HepG2 (cell line): ENCODE results near the gene CKS2. TPM values are rescaled to one million over a fixed set of nuclear protein-coding genes. Genes with fewer than 3 reads are reported as not detected.

Experiments
- JUN ChIP-seq: sonication (generic); formaldehyde crosslinking; IDR thresholded peaks from 2 replicates; pipeline ENCODE4 v1.4.0; 2020; ENCODE audit warnings: mild to moderate bottlenecking, missing genetic modification reagents
- TRIM24 ChIP-seq: sonication (generic); formaldehyde crosslinking; IDR thresholded peaks from 2 replicates; pipeline ENCODE4 v1.8.0; 2022; ENCODE audit warnings: mild to moderate bottlenecking, missing genetic modification reagents
- ZFX ChIP-seq: sonication (generic); formaldehyde crosslinking; IDR thresholded peaks from 2 replicates; pipeline ENCODE4 v1.4.0; 2020; ENCODE audit warnings: mild to moderate bottlenecking, low read depth, missing genetic modification reagents, moderate library complexity
- ZNF572 ChIP-seq: sonication (generic); formaldehyde crosslinking; IDR thresholded peaks from 2 replicates; pipeline ENCODE4 v1.5.1; 2020; ENCODE audit warnings: mild to moderate bottlenecking, missing genetic modification reagents
- ZNF891 ChIP-seq: sonication (generic); formaldehyde crosslinking; IDR thresholded peaks from 2 replicates; pipeline ENCODE4 v1.5.0; 2020; ENCODE audit warnings: mild to moderate bottlenecking, missing genetic modification reagents
- polyA plus RNA-seq, 8 experiments: library from polyadenylated mRNA; depleted of rRNA in 3 of 8; stranded (reverse) in 7 of 8; unstranded in 1 of 8; fragments of >200 nt; fragmentation: Illumina TruSeq in 4 of 8; extraction: Trizol in 4 of 8; gene quantifications; 2 replicates each; pipeline versions ENCODE4 v1.2.1 to v1.2.3, GENCODE V29; 2011 to 2016; ENCODE audit warnings: low read depth in 4 of 8, missing spikeins in 1 of 8, mixed read lengths in 1 of 8; ENCODE audit not compliant: insufficient read depth in 1 of 8
- total RNA-seq, 5 experiments: library from RNA; depleted of rRNA; stranded (reverse); fragments of >200 nt; fragmentation: Illumina TruSeq; extraction: Trizol; gene quantifications; 2 replicates each; pipeline ENCODE4 v1.2.3, GENCODE V29; 2016; ENCODE audit warnings: low read depth in 1 of 5
- TF ChIP-seq, protein P1 (sequence below): sonication (generic); formaldehyde crosslinking; IDR thresholded peaks from 2 replicates; pipeline ENCODE4 v1.5.1; 2020; ENCODE audit warnings: mild to moderate bottlenecking, missing genetic modification reagents, moderate library complexity
- TF ChIP-seq, protein P2 (sequence below): sonication (generic); formaldehyde crosslinking; IDR thresholded peaks from 2 replicates; pipeline ENCODE4 v1.5.0; 2020; ENCODE audit warnings: mild to moderate bottlenecking, missing genetic modification reagents, borderline replicate concordance

Gene CKS2
- total and polyA plus RNA-seq, 2 of the 13 experiments (the other 11 are each of a cell fraction or from before 2014, with no cell fraction given): 251 to 317 TPM

- TF ChIP-seq, protein P1, sequence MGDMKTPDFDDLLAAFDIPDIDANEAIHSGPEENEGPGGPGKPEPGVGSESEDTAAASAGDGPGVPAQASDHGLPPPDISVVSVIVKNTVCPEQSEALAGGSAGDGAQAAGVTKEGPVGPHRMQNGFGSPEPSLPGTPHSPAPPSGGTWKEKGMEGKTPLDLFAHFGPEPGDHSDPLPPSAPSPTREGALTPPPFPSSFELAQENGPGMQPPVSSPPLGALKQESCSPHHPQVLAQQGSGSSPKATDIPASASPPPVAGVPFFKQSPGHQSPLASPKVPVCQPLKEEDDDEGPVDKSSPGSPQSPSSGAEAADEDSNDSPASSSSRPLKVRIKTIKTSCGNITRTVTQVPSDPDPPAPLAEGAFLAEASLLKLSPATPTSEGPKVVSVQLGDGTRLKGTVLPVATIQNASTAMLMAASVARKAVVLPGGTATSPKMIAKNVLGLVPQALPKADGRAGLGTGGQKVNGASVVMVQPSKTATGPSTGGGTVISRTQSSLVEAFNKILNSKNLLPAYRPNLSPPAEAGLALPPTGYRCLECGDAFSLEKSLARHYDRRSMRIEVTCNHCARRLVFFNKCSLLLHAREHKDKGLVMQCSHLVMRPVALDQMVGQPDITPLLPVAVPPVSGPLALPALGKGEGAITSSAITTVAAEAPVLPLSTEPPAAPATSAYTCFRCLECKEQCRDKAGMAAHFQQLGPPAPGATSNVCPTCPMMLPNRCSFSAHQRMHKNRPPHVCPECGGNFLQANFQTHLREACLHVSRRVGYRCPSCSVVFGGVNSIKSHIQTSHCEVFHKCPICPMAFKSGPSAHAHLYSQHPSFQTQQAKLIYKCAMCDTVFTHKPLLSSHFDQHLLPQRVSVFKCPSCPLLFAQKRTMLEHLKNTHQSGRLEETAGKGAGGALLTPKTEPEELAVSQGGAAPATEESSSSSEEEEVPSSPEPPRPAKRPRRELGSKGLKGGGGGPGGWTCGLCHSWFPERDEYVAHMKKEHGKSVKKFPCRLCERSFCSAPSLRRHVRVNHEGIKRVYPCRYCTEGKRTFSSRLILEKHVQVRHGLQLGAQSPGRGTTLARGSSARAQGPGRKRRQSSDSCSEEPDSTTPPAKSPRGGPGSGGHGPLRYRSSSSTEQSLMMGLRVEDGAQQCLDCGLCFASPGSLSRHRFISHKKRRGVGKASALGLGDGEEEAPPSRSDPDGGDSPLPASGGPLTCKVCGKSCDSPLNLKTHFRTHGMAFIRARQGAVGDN (CRISPR knock-in tag): peak; percentile 34; the same call in 1 of the 2 replicates
- TF ChIP-seq ZNF572 (CRISPR knock-in tag): no peak
- TF ChIP-seq ZNF891 (CRISPR knock-in tag): no peak
- no peak for TF ChIP-seq TRIM24 (CRISPR knock-in tag)
- TF ChIP-seq JUN: no peak
- TF ChIP-seq, protein P2, sequence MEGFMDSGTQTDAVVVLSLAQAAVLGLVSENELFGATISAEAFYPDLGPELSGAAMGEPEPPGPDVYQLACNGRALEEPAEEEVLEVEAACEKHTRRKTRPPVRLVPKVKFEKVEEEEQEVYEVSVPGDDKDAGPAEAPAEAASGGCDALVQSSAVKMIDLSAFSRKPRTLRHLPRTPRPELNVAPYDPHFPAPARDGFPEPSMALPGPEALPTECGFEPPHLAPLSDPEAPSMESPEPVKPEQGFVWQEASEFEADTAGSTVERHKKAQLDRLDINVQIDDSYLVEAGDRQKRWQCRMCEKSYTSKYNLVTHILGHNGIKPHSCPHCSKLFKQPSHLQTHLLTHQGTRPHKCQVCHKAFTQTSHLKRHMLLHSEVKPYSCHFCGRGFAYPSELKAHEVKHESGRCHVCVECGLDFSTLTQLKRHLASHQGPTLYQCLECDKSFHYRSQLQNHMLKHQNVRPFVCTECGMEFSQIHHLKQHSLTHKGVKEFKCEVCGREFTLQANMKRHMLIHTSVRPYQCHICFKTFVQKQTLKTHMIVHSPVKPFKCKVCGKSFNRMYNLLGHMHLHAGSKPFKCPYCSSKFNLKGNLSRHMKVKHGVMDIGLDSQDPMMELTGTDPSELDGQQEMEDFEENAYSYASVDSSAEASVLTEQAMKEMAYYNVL (CRISPR knock-in tag): no peak
- 0 out of 2 replicates have a peak, but pooled peaks have one; percentile 19 for TF ChIP-seq ZFX (CRISPR knock-in tag)
Measured at GRCh38 chr9:89363921-89364665, 53.1 kb downstream of the CKS2 start (continued).
